Stomach (tissue), 4 donors: ENCODE data around the gene HSD11B1L.

Source experiments
- EP300 ChIP-seq: sonication (generic); formaldehyde crosslinking; IDR thresholded peaks from one replicate; pipeline ENCODE4 v1.6.1; 2017; ENCODE audit warnings: antibody characterized with exemption
- POLR2A ChIP-seq, 4 donors: fragments of 450-650 bp; IDR thresholded peaks; one replicate each; pipeline ENCODE4 v1.6.1; 2016; ENCODE audit warnings: antibody characterized with exemption in 4 of 4, control low read depth in 2 of 4, mild to moderate bottlenecking in 1 of 4, moderate library complexity in 1 of 4
- TF ChIP-seq, protein P1 (sequence below), 7 experiments: fragments of 450-650 bp in 4 of 7; fragments of 200-600 bp in 3 of 7; sonication (generic) in 3 of 7; IDR thresholded peaks; one replicate each; pipeline ENCODE4 v1.5.1; 2016 to 2019; ENCODE audit warnings: antibody characterized with exemption in 7 of 7, control low read depth in 2 of 7, mild to moderate bottlenecking in 1 of 7

DNA sequence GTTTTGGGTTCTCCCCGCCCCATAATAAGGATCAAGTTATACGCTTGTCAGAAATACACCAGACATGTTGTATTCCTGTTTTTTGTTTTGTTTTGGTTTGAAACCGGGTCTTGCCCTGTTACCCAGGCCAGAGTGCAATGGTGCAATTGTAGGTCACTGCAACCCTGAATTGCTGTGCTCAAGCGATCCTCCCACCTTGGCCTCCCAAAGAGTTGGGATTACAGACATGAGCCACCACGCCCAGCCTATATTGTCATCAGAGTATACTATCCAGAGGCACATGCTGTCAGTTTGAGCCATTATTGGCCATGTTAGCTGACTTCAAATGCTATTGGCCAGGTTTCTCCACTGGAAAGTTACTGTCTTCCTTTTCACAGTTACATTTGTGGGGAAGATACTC lies 48.2 kb upstream of the HSD11B1L start:
- TF ChIP-seq POLR2A (IDR thresholded peaks at IDR 0.05) = no peak
- TF ChIP-seq, protein P1, sequence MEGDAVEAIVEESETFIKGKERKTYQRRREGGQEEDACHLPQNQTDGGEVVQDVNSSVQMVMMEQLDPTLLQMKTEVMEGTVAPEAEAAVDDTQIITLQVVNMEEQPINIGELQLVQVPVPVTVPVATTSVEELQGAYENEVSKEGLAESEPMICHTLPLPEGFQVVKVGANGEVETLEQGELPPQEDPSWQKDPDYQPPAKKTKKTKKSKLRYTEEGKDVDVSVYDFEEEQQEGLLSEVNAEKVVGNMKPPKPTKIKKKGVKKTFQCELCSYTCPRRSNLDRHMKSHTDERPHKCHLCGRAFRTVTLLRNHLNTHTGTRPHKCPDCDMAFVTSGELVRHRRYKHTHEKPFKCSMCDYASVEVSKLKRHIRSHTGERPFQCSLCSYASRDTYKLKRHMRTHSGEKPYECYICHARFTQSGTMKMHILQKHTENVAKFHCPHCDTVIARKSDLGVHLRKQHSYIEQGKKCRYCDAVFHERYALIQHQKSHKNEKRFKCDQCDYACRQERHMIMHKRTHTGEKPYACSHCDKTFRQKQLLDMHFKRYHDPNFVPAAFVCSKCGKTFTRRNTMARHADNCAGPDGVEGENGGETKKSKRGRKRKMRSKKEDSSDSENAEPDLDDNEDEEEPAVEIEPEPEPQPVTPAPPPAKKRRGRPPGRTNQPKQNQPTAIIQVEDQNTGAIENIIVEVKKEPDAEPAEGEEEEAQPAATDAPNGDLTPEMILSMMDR (IDR thresholded peaks at IDR 0.05) = no peak
- TF ChIP-seq EP300 = no peak
